ENCODE results near the gene ZSWIM7.

DNA sequence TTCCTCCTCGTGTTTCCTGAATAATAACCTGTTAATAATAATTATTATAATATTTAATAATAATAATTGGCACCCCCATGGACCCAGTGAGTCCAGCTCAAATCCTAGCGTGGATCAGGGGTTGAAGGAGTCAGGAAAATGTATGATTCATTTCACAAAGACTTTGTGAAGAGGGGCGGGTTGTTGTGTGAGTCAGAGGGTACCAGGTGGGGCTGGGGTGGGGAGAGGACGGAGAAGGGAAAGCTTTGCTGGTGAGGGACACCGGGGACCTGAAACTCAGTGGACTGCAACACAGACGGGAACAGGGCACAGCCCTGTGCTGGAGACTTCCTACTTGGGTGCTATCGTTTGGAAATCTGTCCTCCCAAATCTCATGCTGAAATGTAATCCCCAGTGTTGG lies 57.7 kb downstream of the ZSWIM7 start:
- TF ChIP-seq CTCF (IDR thresholded peaks at IDR 0.05) (no peak), POLR2AphosphoS5 (IDR thresholded peaks at IDR 0.05) (no peak), POLR2A (IDR thresholded peaks at IDR 0.05) (no peak)

All from upper lobe of left lung (tissue), 4 donors.